ENCODE measurements around the gene THSD1.

Gene THSD1

GRCh38 chr13:52394586-52394985, 11.4 kb downstream of the THSD1 start:
- DNase-seq (ENCODE audit: insufficient read length, low spot score) (no peak), FAIRE-seq (no peak)
- TF ChIP-seq CTCF (IDR thresholded peaks at IDR 0.05; ENCODE audit: insufficient read depth, missing control alignments): no peak

- TF ChIP-seq CTCF (IDR thresholded peaks at IDR 0.05; ENCODE audit: insufficient read depth, missing control alignments): no peak
- FAIRE-seq (no peak), DNase-seq (ENCODE audit: insufficient read length, low spot score) (no peak)
Measured at GRCh38 chr13:52393572-52394357, 12.2 kb downstream of the THSD1 start.

- no peak for DNase-seq (ENCODE audit: insufficient read length, low spot score)
- FAIRE-seq: no peak
- TF ChIP-seq CTCF (IDR thresholded peaks at IDR 0.05; ENCODE audit: insufficient read depth, missing control alignments): no peak
Measured at GRCh38 chr13:52387721-52388120, 18.3 kb downstream of the THSD1 start.

- FAIRE-seq (no peak), DNase-seq (ENCODE audit: insufficient read length, low spot score) (no peak)
- TF ChIP-seq CTCF (IDR thresholded peaks at IDR 0.05; ENCODE audit: insufficient read depth, missing control alignments): no peak
Measured at GRCh38 chr13:52385870-52386269, 20.1 kb downstream of the THSD1 start.

GRCh38 chr13:52383366-52383765, 22.6 kb downstream of the THSD1 start:
- FAIRE-seq: no peak
- no peak for DNase-seq (ENCODE audit: insufficient read length, low spot score)

GRCh38 chr13:52378312-52378711, 27.7 kb downstream of the THSD1 start:
- no peak for TF ChIP-seq CTCF (IDR thresholded peaks at IDR 0.05; ENCODE audit: insufficient read depth, missing control alignments)
- no peak for DNase-seq (ENCODE audit: insufficient read length, low spot score)
- no peak for FAIRE-seq

More at GRCh38 chr13:52383366-52383765, 22.6 kb downstream of the THSD1 start:
- no peak for TF ChIP-seq CTCF (IDR thresholded peaks at IDR 0.05; ENCODE audit: insufficient read depth, missing control alignments)

GRCh38 chr13:52377898-52378297, 28.1 kb downstream of the THSD1 start:
- no peak for DNase-seq (ENCODE audit: insufficient read length, low spot score)
- no peak for TF ChIP-seq CTCF (IDR thresholded peaks at IDR 0.05; ENCODE audit: insufficient read depth, missing control alignments)
- FAIRE-seq: no peak

All from D721Med (cell line).